HepG2 (cell line): ENCODE data around the gene YIPF1. TPM values are rescaled to one million over a fixed set of nuclear protein-coding genes. Genes with fewer than 3 reads are reported as not detected.
A peak's percentile ranks its signal among the peaks of the same experiment; 100 is the strongest.

Experiments
- AKAP8 ChIP-seq: sonication (generic); formaldehyde crosslinking; IDR thresholded peaks from 2 replicates; pipeline ENCODE4 v1.5.1; 2020; ENCODE audit warnings: mild to moderate bottlenecking, missing genetic modification reagents
- ARNT ChIP-seq: fragments of 450-650 bp; IDR thresholded peaks from 2 replicates; pipeline ENCODE4 v1.6.1; 2017
- CBX2 ChIP-seq, 2 experiments: fragments of 200-600 bp in 1 of 2; sonication (generic); formaldehyde crosslinking in 1 of 2; IDR thresholded peaks; 2 replicates each; pipeline versions ENCODE4 v1.7.0 to v1.8.1; 2018 to 2022; ENCODE audit warnings: low read depth in 2 of 2, low read length in 1 of 2, mild to moderate bottlenecking in 1 of 2, missing genetic modification reagents in 1 of 2
- CENPT ChIP-seq: sonication (generic); formaldehyde crosslinking; IDR thresholded peaks from 2 replicates; pipeline ENCODE4 v1.8.0; 2022; ENCODE audit warnings: low read depth, mild to moderate bottlenecking, moderate library complexity, missing genetic modification reagents
- FLYWCH1 ChIP-seq: sonication (generic); formaldehyde crosslinking; IDR thresholded peaks from 2 replicates; pipeline ENCODE4 v1.8.1; 2023; ENCODE audit warnings: mild to moderate bottlenecking, missing genetic modification reagents
- HIVEP1 ChIP-seq: sonication (generic); formaldehyde crosslinking; IDR thresholded peaks from 2 replicates; pipeline ENCODE4 v1.4.0; 2020; ENCODE audit warnings: mild to moderate bottlenecking, missing genetic modification reagents
- MEIS1 ChIP-seq: sonication (generic); formaldehyde crosslinking; IDR thresholded peaks from 2 replicates; pipeline ENCODE4 v1.9.0; 2021; ENCODE audit warnings: mild to moderate bottlenecking, missing genetic modification reagents, moderate library complexity, borderline replicate concordance
- PHF5A ChIP-seq: IDR thresholded peaks from one replicate; pipeline ENCODE4 v1.6.1; 2018; ENCODE audit warnings: low read depth, missing genetic modification reagents; ENCODE audit not compliant: unreplicated experiment
- SP4 ChIP-seq: sonication (generic); formaldehyde crosslinking; IDR thresholded peaks from 2 replicates; pipeline ENCODE4 v1.8.1; 2023; ENCODE audit warnings: mild to moderate bottlenecking, missing genetic modification reagents
- ZBTB4 ChIP-seq: sonication (generic); formaldehyde crosslinking; IDR thresholded peaks from 2 replicates; pipeline ENCODE4 v1.4.0; 2020; ENCODE audit warnings: missing genetic modification reagents, mild to moderate bottlenecking, borderline replicate concordance
- ZFP82 ChIP-seq: sonication (generic); formaldehyde crosslinking; IDR thresholded peaks from 2 replicates; pipeline ENCODE4 v1.5.1; 2020; ENCODE audit warnings: mild to moderate bottlenecking, missing genetic modification reagents, borderline replicate concordance
- ZNF17 ChIP-seq: sonication (generic); formaldehyde crosslinking; IDR thresholded peaks from 2 replicates; pipeline ENCODE4 v1.5.0; 2020; ENCODE audit warnings: mild to moderate bottlenecking, missing genetic modification reagents
- ZNF33A ChIP-seq: sonication (generic); formaldehyde crosslinking; IDR thresholded peaks from 2 replicates; pipeline ENCODE4 v1.5.1; 2020; ENCODE audit warnings: missing genetic modification reagents, mild to moderate bottlenecking, moderate library complexity, borderline replicate concordance
- ZNF382 ChIP-seq: sonication (generic); formaldehyde crosslinking; IDR thresholded peaks from 2 replicates; pipeline ENCODE4 v1.5.0; 2020; ENCODE audit warnings: missing genetic modification reagents, mild to moderate bottlenecking, borderline replicate concordance
- ZNF557 ChIP-seq: sonication (generic); formaldehyde crosslinking; IDR thresholded peaks from 2 replicates; pipeline ENCODE4 v1.4.0; 2020; ENCODE audit warnings: missing genetic modification reagents
- ZNF607 ChIP-seq: sonication (generic); formaldehyde crosslinking; IDR thresholded peaks from 2 replicates; pipeline ENCODE4 v1.5.1; 2020; ENCODE audit warnings: missing genetic modification reagents, mild to moderate bottlenecking, borderline replicate concordance
- ZNF737 ChIP-seq: sonication (generic); formaldehyde crosslinking; IDR thresholded peaks from 2 replicates; pipeline ENCODE4 v1.5.0; 2020; ENCODE audit warnings: missing genetic modification reagents, mild to moderate bottlenecking, borderline replicate concordance
- ZNF781 ChIP-seq: sonication (generic); formaldehyde crosslinking; IDR thresholded peaks from 2 replicates; pipeline ENCODE4 v1.5.1; 2020; ENCODE audit warnings: borderline replicate concordance, mild to moderate bottlenecking, missing genetic modification reagents; ENCODE audit errors: not compliant biosample characterization
- ZNF788 ChIP-seq: sonication (generic); formaldehyde crosslinking; IDR thresholded peaks from 2 replicates; pipeline ENCODE4 v1.5.0; 2020; ENCODE audit warnings: mild to moderate bottlenecking, missing genetic modification reagents, borderline replicate concordance
- polyA plus RNA-seq, 8 experiments: library from polyadenylated mRNA; depleted of rRNA in 3 of 8; stranded (reverse) in 7 of 8; unstranded in 1 of 8; fragments of >200 nt; fragmentation: Illumina TruSeq in 4 of 8; extraction: Trizol in 4 of 8; gene quantifications; 2 replicates each; pipeline versions ENCODE4 v1.2.1 to v1.2.3, GENCODE V29; 2011 to 2016; ENCODE audit warnings: low read depth in 4 of 8, missing spikeins in 1 of 8, mixed read lengths in 1 of 8; ENCODE audit not compliant: insufficient read depth in 1 of 8
- total RNA-seq, 5 experiments: library from RNA; depleted of rRNA; stranded (reverse); fragments of >200 nt; fragmentation: Illumina TruSeq; extraction: Trizol; gene quantifications; 2 replicates each; pipeline ENCODE4 v1.2.3, GENCODE V29; 2016; ENCODE audit warnings: low read depth in 1 of 5
- TF ChIP-seq, protein P1 (sequence below): IDR thresholded peaks from 2 replicates; pipeline ENCODE4 v1.4.0; 2020; ENCODE audit warnings: mild to moderate bottlenecking, missing genetic modification reagents
- TF ChIP-seq, protein P2 (sequence below): sonication (generic); formaldehyde crosslinking; IDR thresholded peaks from 2 replicates; pipeline ENCODE4 v1.4.0; 2020; ENCODE audit warnings: missing genetic modification reagents

Gene YIPF1
- total and polyA plus RNA-seq, 2 of the 13 experiments (the other 11 are each of a cell fraction or from before 2014, with no cell fraction given): 21.1 to 31.9 TPM

DNA sequence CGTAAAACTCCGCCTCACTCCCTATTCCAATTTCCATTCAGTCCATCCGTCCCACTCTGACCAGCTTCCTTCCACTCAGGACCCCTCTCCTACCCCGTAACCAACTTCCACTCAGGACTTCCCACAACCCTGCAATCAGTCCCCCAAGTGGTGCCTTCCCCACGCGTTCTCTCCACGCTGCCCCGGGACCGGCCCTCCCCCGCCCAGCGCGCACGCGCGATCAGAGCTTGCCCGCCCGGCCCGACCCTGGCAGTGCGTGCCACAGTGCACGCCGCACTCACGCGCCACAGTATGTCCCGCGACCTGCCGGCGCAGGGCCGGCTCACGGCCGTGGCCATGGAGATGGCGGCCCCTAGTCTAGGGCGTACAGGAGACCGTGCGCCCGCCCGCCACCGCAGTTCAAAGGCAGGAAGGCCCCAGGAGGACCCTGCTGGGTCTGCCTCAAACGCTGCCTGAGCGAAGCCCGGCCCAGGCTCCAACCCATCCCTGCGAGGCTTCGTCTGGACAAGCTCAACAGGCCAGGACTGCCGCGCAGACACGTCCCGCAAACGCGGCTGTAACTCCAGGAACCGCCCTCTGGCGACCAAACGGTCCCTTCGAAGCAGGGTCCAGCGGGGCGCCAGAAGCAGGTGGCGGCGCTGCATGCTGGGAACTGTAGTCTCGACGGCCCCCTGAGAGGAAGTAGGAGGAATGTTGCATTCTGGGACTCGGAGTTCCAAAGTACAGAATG lies 51.5 kb downstream of the YIPF1 start, which contains the start of gene NDC1 (continued):
- TF ChIP-seq ZBTB4 (CRISPR knock-in tag): peak; percentile 85
- peak; percentile 85 for TF ChIP-seq MEIS1 (CRISPR knock-in tag)
- TF ChIP-seq HIVEP1 (CRISPR knock-in tag): peak; percentile 92
- TF ChIP-seq, protein P1, sequence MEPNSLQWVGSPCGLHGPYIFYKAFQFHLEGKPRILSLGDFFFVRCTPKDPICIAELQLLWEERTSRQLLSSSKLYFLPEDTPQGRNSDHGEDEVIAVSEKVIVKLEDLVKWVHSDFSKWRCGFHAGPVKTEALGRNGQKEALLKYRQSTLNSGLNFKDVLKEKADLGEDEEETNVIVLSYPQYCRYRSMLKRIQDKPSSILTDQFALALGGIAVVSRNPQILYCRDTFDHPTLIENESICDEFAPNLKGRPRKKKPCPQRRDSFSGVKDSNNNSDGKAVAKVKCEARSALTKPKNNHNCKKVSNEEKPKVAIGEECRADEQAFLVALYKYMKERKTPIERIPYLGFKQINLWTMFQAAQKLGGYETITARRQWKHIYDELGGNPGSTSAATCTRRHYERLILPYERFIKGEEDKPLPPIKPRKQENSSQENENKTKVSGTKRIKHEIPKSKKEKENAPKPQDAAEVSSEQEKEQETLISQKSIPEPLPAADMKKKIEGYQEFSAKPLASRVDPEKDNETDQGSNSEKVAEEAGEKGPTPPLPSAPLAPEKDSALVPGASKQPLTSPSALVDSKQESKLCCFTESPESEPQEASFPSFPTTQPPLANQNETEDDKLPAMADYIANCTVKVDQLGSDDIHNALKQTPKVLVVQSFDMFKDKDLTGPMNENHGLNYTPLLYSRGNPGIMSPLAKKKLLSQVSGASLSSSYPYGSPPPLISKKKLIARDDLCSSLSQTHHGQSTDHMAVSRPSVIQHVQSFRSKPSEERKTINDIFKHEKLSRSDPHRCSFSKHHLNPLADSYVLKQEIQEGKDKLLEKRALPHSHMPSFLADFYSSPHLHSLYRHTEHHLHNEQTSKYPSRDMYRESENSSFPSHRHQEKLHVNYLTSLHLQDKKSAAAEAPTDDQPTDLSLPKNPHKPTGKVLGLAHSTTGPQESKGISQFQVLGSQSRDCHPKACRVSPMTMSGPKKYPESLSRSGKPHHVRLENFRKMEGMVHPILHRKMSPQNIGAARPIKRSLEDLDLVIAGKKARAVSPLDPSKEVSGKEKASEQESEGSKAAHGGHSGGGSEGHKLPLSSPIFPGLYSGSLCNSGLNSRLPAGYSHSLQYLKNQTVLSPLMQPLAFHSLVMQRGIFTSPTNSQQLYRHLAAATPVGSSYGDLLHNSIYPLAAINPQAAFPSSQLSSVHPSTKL (CRISPR knock-in tag): peak; percentile 56
- TF ChIP-seq ZNF557 (CRISPR knock-in tag): peak; percentile 87
- TF ChIP-seq ZNF737 (CRISPR knock-in tag): no peak
- TF ChIP-seq ZNF33A (CRISPR knock-in tag): peak; percentile 91; the same call in 1 of the 2 replicates
- TF ChIP-seq PHF5A: peak; percentile 90
- peak; percentile 89 for TF ChIP-seq ZNF781 (CRISPR knock-in tag)
- no peak for TF ChIP-seq AKAP8
- TF ChIP-seq CBX2 (IDR thresholded peaks at IDR 0.05; ENCODE audit: low read depth, low read length): no peak
- TF ChIP-seq CBX2 (CRISPR knock-in tag; IDR thresholded peaks at IDR 0.05; ENCODE audit: low read depth): no peak; the same call in 1 of the 2 replicates
- TF ChIP-seq, protein P2, sequence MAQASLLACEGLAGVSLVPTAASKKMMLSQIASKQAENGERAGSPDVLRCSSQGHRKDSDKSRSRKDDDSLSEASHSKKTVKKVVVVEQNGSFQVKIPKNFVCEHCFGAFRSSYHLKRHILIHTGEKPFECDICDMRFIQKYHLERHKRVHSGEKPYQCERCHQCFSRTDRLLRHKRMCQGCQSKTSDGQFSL (CRISPR knock-in tag): no peak; the same call in 1 of the 2 replicates
- no peak for TF ChIP-seq ZNF382 (CRISPR knock-in tag)
- peak; percentile 75; the same call in 1 of the 2 replicates for TF ChIP-seq ZFP82 (CRISPR knock-in tag)
- no peak for TF ChIP-seq CENPT (CRISPR knock-in tag)
- TF ChIP-seq ZNF607 (CRISPR knock-in tag): peak; percentile 99
- TF ChIP-seq FLYWCH1: no peak
- no peak for TF ChIP-seq ARNT
- TF ChIP-seq ZNF788 (CRISPR knock-in tag): peak; percentile 89; the same call in 1 of the 2 replicates
- TF ChIP-seq SP4 (CRISPR knock-in tag): peak; percentile 85
- no peak for TF ChIP-seq ZNF17 (CRISPR knock-in tag)
